HCT116 (cell line): ENCODE measurements around the gene LCLAT1. TPM values are rescaled to one million over a fixed set of nuclear protein-coding genes. Genes with fewer than 3 reads are reported as not detected.

Experiments
- ATAC-seq: fragments of 200-7000 bp; cut with Tn5 transposase; 2 replicates; pipeline ENCODE4 v1.9.1; 2020; ENCODE audit warnings: mild to moderate bottlenecking, moderate library complexity
- BruUV-seq: library from RNA; stranded (reverse); fragments of 400-500 nt; replicated peaks from 2 replicates; lab custom pipeline; 2021; lab: Mats Ljungman, UMichigan
- CTCF ChIA-PET: fragments of 300-600 bp; sonication (Branson Sonifier 250); formaldehyde crosslinking; loops from one replicate; lab custom pipeline; 2021; ENCODE audit warnings: antibody characterized with exemption; lab: Charles Lee
- POLR2A ChIA-PET: fragments of 300-600, 350-600 bp; sonication (Branson Sonifier 250); formaldehyde crosslinking; loops from one replicate; lab custom pipeline; 2021; ENCODE audit warnings: antibody characterized with exemption; lab: Charles Lee
- RAD21 ChIA-PET, 2 experiments: fragments of 300-600 bp; sonication (Branson Sonifier 250); formaldehyde crosslinking; loops; one replicate each; lab custom pipeline; 2023; ENCODE audit warnings: low total read pairs in 2 of 2; ENCODE audit not compliant: uncharacterized antibody in 2 of 2, unreplicated experiment in 2 of 2, low non-redundant PET in 1 of 2; lab: Charles Lee
- DNase-seq: peaks from one replicate; pipeline ENCODE4 v3.0.0-alpha.2; 2010; ENCODE audit warnings: low read depth, low spot score
- H2AFZ ChIP-seq: fragments of 200-600 bp; shearing (Covaris generic), sonication (generic); 2 replicates; pipeline ENCODE4 v1.6.1; 2017; ENCODE audit warnings: low read depth, mixed run types, mixed read lengths, antibody characterized with exemption, low read length; ENCODE audit not compliant: poor library complexity, severe bottlenecking
- H3K27ac ChIP-seq: 2 replicates; pipeline ENCODE4 v1.5.1; 2012; ENCODE audit warnings: low read depth, low read length
- H3K27me3 ChIP-seq: fragments of 200-600 bp; sonication (generic); 2 replicates; pipeline ENCODE4 v1.6.1; 2016; ENCODE audit warnings: mixed run types, low read length, mixed read lengths; ENCODE audit not compliant: insufficient read depth
- H3K36me3 ChIP-seq, 2 experiments: fragments of 200-500 bp in 1 of 2; fragments of 200-600 bp in 1 of 2; sonication (Bioruptor generic) in 1 of 2; sonication (generic) in 1 of 2; 2 replicates each; pipeline versions ENCODE4 v1.5.1 to v1.6.1; 2014 to 2016; ENCODE audit warnings: low read length in 2 of 2, inconsistent platforms in 1 of 2, mixed read lengths in 1 of 2, mixed run types in 1 of 2; ENCODE audit not compliant: insufficient read depth in 2 of 2, control insufficient read depth in 1 of 2
- H3K4me1 ChIP-seq, 2 experiments: fragments of 200-600 bp in 1 of 2; sonication (generic) in 1 of 2; 2 replicates each; pipeline versions ENCODE4 v1.5.1 to v1.6.1; 2012 to 2017; ENCODE audit warnings: low read length in 2 of 2, inconsistent platforms in 1 of 2, mild to moderate bottlenecking in 1 of 2, mixed read lengths in 1 of 2, mixed run types in 1 of 2, moderate library complexity in 1 of 2; ENCODE audit not compliant: insufficient read depth in 2 of 2, control insufficient read depth in 1 of 2
- H3K4me2 ChIP-seq: fragments of 200-600 bp; sonication (generic); 2 replicates; pipeline ENCODE4 v1.6.1; 2017; ENCODE audit warnings: mixed run types, low read length, mixed read lengths
- H3K4me3 ChIP-seq, 2 experiments: fragments of 200-600 bp in 1 of 2; sonication (generic) in 1 of 2; replicated peaks in 1 of 2; 2 replicates each; pipeline ENCODE4 v1.5.1; 2011 to 2016; ENCODE audit warnings: low read length in 2 of 2, control low read depth in 1 of 2, low read depth in 1 of 2, mild to moderate bottlenecking in 1 of 2, mixed read lengths in 1 of 2, mixed run types in 1 of 2
- H3K79me2 ChIP-seq: fragments of 200-600 bp; sonication (generic); 2 replicates; pipeline ENCODE4 v1.6.1; 2017; ENCODE audit warnings: mild to moderate bottlenecking, mixed run types, low read length, moderate library complexity, mixed read lengths; ENCODE audit not compliant: insufficient read depth
- H3K9ac ChIP-seq: fragments of 200-600 bp; sonication (generic); 2 replicates; pipeline ENCODE4 v1.6.1; 2016; ENCODE audit warnings: low read length, mixed read lengths
- H3K9me2 ChIP-seq: fragments of 200-600 bp; sonication (generic), shearing (Covaris generic); 2 replicates; pipeline ENCODE4 v1.6.1; 2017; ENCODE audit warnings: mixed run types, mild to moderate bottlenecking, moderate library complexity; ENCODE audit not compliant: insufficient read depth
- H3K9me3 ChIP-seq, 2 experiments: fragments of 200-500 bp in 1 of 2; fragments of 200-600 bp in 1 of 2; sonication (Bioruptor generic) in 1 of 2; sonication (generic) in 1 of 2; 2 replicates each; pipeline ENCODE4 v1.6.1; 2014 to 2017; ENCODE audit warnings: low read length in 2 of 2, mixed read lengths in 2 of 2, inconsistent platforms in 1 of 2, low read depth in 1 of 2, mild to moderate bottlenecking in 1 of 2, mixed run types in 1 of 2, moderate library complexity in 1 of 2; ENCODE audit not compliant: control insufficient read depth in 1 of 2, insufficient read depth in 1 of 2
- H4K20me1 ChIP-seq: fragments of 200-600 bp; sonication (generic), shearing (Covaris generic); 2 replicates; pipeline ENCODE4 v1.6.1; 2017; ENCODE audit warnings: mixed run types, mild to moderate bottlenecking, moderate library complexity; ENCODE audit not compliant: insufficient read depth
- CBX3 ChIP-seq: IDR thresholded peaks from 2 replicates; pipeline ENCODE4 v1.6.1; 2012; ENCODE audit warnings: low read depth
- EGR1 ChIP-seq: IDR thresholded peaks from 2 replicates; pipeline ENCODE4 v1.6.1; 2012; ENCODE audit warnings: low read depth
- ELF1 ChIP-seq: IDR thresholded peaks from 2 replicates; pipeline ENCODE4 v1.6.1; 2012; ENCODE audit warnings: low read depth, borderline replicate concordance
- EZH2 ChIP-seq: fragments of 200-600 bp; sonication (generic); IDR thresholded peaks from 2 replicates; pipeline ENCODE4 v1.6.1; 2017; ENCODE audit warnings: antibody characterized with exemption, mixed run types
- EZH2phosphoT487 ChIP-seq: fragments of 200-600 bp; IDR thresholded peaks from 2 replicates; pipeline ENCODE4 v1.6.1; 2018; ENCODE audit warnings: antibody characterized with exemption, borderline replicate concordance
- FOSL1 ChIP-seq: IDR thresholded peaks from 2 replicates; pipeline ENCODE4 v1.6.1; 2012; ENCODE audit warnings: low read depth
- POLR2A ChIP-seq: IDR thresholded peaks from 2 replicates; pipeline ENCODE4 v1.7.0; 2011; ENCODE audit warnings: borderline replicate concordance; ENCODE audit not compliant: insufficient read depth, insufficient read length; ENCODE audit errors: extremely low read depth
- POLR2AphosphoS5 ChIP-seq: IDR thresholded peaks from 2 replicates; pipeline ENCODE4 v1.6.1; 2011; ENCODE audit warnings: mild to moderate bottlenecking, low read depth, low read length, moderate library complexity
- RAD21 ChIP-seq: IDR thresholded peaks from 2 replicates; pipeline ENCODE4 v1.6.1; 2012; ENCODE audit warnings: low read depth, mild to moderate bottlenecking
- SIN3A ChIP-seq: IDR thresholded peaks from 2 replicates; pipeline ENCODE4 v1.6.1; 2012; ENCODE audit warnings: low read depth
- SP1 ChIP-seq: IDR thresholded peaks from 2 replicates; pipeline ENCODE4 v1.6.1; 2012; ENCODE audit warnings: low read depth
- SRF ChIP-seq: IDR thresholded peaks from 2 replicates; pipeline ENCODE4 v1.6.1; 2012; ENCODE audit warnings: low read depth
- TCF7L2 ChIP-seq: IDR thresholded peaks from 2 replicates; pipeline ENCODE4 v1.7.0; 2011; ENCODE audit warnings: borderline replicate concordance, inconsistent platforms; ENCODE audit not compliant: insufficient read depth, insufficient read length; ENCODE audit errors: extremely low read depth
- YY1 ChIP-seq: IDR thresholded peaks from 2 replicates; pipeline ENCODE4 v1.6.1; 2011; ENCODE audit warnings: low read length, low read depth, moderate library complexity, mild to moderate bottlenecking; ENCODE audit not compliant: insufficient replicate concordance; ENCODE audit errors: extremely low read depth
- ZFX ChIP-seq: fragments of 450-650 bp; IDR thresholded peaks from 2 replicates; pipeline ENCODE4 v1.6.1; 2017
- ZNF274 ChIP-seq: fragments of 200-500 bp; sonication (Bioruptor generic); IDR thresholded peaks from 2 replicates; pipeline ENCODE4 v1.6.1; 2014; ENCODE audit warnings: mild to moderate bottlenecking, low read depth, low read length, inconsistent platforms
- intact Hi-C: fragments of 100-400 bp; cut with micrococcal nuclease; formaldehyde crosslinking; loops from 2 replicates; pipeline ENCODE4 v1.10.0; 2022
- total RNA-seq: library from RNA; stranded (reverse); gene quantifications from one replicate; pipeline ENCODE4 v1.2.1, GENCODE V29; 2021; ENCODE audit not compliant: unreplicated experiment
- TF ChIP-seq, protein P1 (sequence below): IDR thresholded peaks from 2 replicates; pipeline ENCODE4 v1.6.1; 2012
- TF ChIP-seq, protein P2 (sequence below): IDR thresholded peaks from 2 replicates; pipeline ENCODE4 v1.6.1; 2012
- TF ChIP-seq, protein P3 (sequence below): IDR thresholded peaks from 2 replicates; pipeline ENCODE4 v1.6.1; 2012; ENCODE audit warnings: low read depth
- TF ChIP-seq, protein P4 (sequence below), 3 experiments: fragments of 200-600 bp in 1 of 3; sonication (generic) in 1 of 3; IDR thresholded peaks in 2 of 3; conservative IDR thresholded peaks in 1 of 3; 2 replicates each; pipeline ENCODE4 v1.5.1; 2012 to 2017; ENCODE audit warnings: low read depth in 2 of 3, low read length in 2 of 3, antibody characterized with exemption in 1 of 3, borderline replicate concordance in 1 of 3, control low read depth in 1 of 3, mild to moderate bottlenecking in 1 of 3, mixed read lengths in 1 of 3, mixed run types in 1 of 3, moderate library complexity in 1 of 3; ENCODE audit not compliant: insufficient read depth in 1 of 3

Gene LCLAT1
- total RNA-seq, 1 experiment from 2014 or later: 36.2 TPM

DNA sequence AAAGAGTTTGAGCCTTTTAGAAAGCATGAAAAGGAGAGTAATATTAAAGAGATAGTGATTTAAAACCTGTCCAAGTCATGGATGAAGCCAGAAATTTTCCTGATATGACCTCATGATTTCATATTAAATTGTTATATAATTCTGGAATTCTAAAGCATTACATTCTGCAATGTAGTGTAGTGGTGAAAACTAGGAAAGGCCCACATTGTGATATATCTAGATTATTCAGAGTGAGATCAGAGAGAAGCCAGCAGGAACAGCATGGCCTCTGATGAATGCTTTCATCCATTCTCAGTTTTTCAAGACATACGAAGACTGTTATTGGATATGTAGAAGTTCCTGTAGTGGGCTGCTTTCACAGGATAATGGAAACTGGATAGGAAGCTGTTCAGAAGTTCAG lies 98.8 kb downstream of the LCLAT1 start:
- BruUV-seq: no TSS peak
- DNase-seq (no peak), ATAC-seq (no peak)
- H2AFZ ChIP-seq: no peak overlapping the region
- intact Hi-C loops: no loop called here
- no peaks in the 10 kb centered on the region for H4K20me1 ChIP-seq
- H3K4me3 ChIP-seq: no peak overlapping the region
- no peak overlapping the region for H3K9ac ChIP-seq
- CTCF ChIA-PET: no interaction called here
- peaks cover 5% of the 10 kb centered on the region; the same call in 1 of the 2 replicates for H3K79me2 ChIP-seq
- no peaks in the 10 kb centered on the region for H3K9me3 ChIP-seq
- POLR2A ChIA-PET: no interaction called here
- no peaks in the 10 kb centered on the region for H3K27me3 ChIP-seq
- H3K4me1 ChIP-seq: no peaks in the 10 kb centered on the region
- H3K27ac ChIP-seq: no peak overlapping the region
- H3K9me2 ChIP-seq: no peaks in the 10 kb centered on the region
- H3K4me2 ChIP-seq: no peak overlapping the region
- no peak for TF ChIP-seq POLR2A
- no peak for TF ChIP-seq SRF
- TF ChIP-seq, protein P1, sequence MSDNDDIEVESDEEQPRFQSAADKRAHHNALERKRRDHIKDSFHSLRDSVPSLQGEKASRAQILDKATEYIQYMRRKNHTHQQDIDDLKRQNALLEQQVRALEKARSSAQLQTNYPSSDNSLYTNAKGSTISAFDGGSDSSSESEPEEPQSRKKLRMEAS: no peak
- no peak for TF ChIP-seq FOSL1
- no peak for TF ChIP-seq ZFX
- TF ChIP-seq ZNF274: no peak
- no peak for TF ChIP-seq EZH2
- TF ChIP-seq, protein P2, sequence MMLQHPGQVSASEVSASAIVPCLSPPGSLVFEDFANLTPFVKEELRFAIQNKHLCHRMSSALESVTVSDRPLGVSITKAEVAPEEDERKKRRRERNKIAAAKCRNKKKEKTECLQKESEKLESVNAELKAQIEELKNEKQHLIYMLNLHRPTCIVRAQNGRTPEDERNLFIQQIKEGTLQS: no peak
- no peak for TF ChIP-seq POLR2AphosphoS5
- TF ChIP-seq SP1: no peak
- TF ChIP-seq TCF7L2: no peak
- TF ChIP-seq YY1: no peak
- TF ChIP-seq SIN3A: no peak
- TF ChIP-seq, protein P3, sequence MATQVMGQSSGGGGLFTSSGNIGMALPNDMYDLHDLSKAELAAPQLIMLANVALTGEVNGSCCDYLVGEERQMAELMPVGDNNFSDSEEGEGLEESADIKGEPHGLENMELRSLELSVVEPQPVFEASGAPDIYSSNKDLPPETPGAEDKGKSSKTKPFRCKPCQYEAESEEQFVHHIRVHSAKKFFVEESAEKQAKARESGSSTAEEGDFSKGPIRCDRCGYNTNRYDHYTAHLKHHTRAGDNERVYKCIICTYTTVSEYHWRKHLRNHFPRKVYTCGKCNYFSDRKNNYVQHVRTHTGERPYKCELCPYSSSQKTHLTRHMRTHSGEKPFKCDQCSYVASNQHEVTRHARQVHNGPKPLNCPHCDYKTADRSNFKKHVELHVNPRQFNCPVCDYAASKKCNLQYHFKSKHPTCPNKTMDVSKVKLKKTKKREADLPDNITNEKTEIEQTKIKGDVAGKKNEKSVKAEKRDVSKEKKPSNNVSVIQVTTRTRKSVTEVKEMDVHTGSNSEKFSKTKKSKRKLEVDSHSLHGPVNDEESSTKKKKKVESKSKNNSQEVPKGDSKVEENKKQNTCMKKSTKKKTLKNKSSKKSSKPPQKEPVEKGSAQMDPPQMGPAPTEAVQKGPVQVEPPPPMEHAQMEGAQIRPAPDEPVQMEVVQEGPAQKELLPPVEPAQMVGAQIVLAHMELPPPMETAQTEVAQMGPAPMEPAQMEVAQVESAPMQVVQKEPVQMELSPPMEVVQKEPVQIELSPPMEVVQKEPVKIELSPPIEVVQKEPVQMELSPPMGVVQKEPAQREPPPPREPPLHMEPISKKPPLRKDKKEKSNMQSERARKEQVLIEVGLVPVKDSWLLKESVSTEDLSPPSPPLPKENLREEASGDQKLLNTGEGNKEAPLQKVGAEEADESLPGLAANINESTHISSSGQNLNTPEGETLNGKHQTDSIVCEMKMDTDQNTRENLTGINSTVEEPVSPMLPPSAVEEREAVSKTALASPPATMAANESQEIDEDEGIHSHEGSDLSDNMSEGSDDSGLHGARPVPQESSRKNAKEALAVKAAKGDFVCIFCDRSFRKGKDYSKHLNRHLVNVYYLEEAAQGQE: no peak
- TF ChIP-seq, protein P4, sequence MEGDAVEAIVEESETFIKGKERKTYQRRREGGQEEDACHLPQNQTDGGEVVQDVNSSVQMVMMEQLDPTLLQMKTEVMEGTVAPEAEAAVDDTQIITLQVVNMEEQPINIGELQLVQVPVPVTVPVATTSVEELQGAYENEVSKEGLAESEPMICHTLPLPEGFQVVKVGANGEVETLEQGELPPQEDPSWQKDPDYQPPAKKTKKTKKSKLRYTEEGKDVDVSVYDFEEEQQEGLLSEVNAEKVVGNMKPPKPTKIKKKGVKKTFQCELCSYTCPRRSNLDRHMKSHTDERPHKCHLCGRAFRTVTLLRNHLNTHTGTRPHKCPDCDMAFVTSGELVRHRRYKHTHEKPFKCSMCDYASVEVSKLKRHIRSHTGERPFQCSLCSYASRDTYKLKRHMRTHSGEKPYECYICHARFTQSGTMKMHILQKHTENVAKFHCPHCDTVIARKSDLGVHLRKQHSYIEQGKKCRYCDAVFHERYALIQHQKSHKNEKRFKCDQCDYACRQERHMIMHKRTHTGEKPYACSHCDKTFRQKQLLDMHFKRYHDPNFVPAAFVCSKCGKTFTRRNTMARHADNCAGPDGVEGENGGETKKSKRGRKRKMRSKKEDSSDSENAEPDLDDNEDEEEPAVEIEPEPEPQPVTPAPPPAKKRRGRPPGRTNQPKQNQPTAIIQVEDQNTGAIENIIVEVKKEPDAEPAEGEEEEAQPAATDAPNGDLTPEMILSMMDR (IDR thresholded peaks at IDR 0.05 in 2 of 3, conservative IDR thresholded peaks at IDR 0.05 in 1 of 3; ENCODE audit: borderline replicate concordance in 1 of 3, insufficient read depth in 1 of 3, low read depth in 2 of 3, low read length in 2 of 3): no peak
- no peak for TF ChIP-seq ELF1
- no peak for TF ChIP-seq RAD21
- no peak for TF ChIP-seq EZH2phosphoT487
- TF ChIP-seq EGR1: no peak
- no peak for TF ChIP-seq CBX3
- TF ChIP-seq, all 23 proteins: peak for 0
- RAD21 ChIA-PET: no interaction called here
- no peaks in the 10 kb centered on the region for H3K36me3 ChIP-seq
